Ovary (tissue), 3 donors: ENCODE measurements around the gene FURIN.

Experiments
- POLR2A ChIP-seq: fragments of 450-650 bp; IDR thresholded peaks from one replicate; pipeline ENCODE4 v1.6.1; 2017; ENCODE audit warnings: antibody characterized with exemption, mild to moderate bottlenecking, moderate library complexity
- TF ChIP-seq, protein P1 (sequence below), 3 donors: fragments of 450-650 bp in 2 of 3; fragments of 200-600 bp in 1 of 3; IDR thresholded peaks; one replicate each; pipeline versions ENCODE4 v1.5.1 to v1.8.0; 2016 to 2022; ENCODE audit warnings: antibody characterized with exemption in 3 of 3, mild to moderate bottlenecking in 1 of 3
- donor health status: DM: no; HTN: no; CAD: no.

DNA sequence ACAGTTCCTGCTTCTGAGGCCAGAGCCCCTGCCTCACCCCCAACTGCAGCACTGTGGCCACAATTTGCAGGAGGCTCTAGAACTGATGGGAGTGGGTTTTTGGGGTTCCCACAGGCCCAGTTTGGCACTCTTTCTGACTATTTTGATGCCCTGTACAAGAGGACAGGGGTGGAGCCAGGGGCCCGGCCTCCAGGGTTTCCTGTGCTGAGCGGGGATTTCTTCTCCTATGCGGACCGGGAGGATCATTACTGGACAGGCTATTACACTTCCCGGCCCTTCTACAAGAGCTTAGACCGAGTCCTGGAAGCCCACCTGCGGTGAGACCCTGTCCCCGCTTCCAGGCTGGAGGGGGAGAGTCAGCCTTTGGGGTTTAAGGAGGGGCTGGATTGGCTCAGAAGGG is 41.6 kb downstream of the FURIN start:
- no peak for TF ChIP-seq POLR2A
- TF ChIP-seq, protein P1, sequence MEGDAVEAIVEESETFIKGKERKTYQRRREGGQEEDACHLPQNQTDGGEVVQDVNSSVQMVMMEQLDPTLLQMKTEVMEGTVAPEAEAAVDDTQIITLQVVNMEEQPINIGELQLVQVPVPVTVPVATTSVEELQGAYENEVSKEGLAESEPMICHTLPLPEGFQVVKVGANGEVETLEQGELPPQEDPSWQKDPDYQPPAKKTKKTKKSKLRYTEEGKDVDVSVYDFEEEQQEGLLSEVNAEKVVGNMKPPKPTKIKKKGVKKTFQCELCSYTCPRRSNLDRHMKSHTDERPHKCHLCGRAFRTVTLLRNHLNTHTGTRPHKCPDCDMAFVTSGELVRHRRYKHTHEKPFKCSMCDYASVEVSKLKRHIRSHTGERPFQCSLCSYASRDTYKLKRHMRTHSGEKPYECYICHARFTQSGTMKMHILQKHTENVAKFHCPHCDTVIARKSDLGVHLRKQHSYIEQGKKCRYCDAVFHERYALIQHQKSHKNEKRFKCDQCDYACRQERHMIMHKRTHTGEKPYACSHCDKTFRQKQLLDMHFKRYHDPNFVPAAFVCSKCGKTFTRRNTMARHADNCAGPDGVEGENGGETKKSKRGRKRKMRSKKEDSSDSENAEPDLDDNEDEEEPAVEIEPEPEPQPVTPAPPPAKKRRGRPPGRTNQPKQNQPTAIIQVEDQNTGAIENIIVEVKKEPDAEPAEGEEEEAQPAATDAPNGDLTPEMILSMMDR (IDR thresholded peaks at IDR 0.05), result no peak
